ENCODE data around the gene CASZ1.

CASZ1 gene, protein sequence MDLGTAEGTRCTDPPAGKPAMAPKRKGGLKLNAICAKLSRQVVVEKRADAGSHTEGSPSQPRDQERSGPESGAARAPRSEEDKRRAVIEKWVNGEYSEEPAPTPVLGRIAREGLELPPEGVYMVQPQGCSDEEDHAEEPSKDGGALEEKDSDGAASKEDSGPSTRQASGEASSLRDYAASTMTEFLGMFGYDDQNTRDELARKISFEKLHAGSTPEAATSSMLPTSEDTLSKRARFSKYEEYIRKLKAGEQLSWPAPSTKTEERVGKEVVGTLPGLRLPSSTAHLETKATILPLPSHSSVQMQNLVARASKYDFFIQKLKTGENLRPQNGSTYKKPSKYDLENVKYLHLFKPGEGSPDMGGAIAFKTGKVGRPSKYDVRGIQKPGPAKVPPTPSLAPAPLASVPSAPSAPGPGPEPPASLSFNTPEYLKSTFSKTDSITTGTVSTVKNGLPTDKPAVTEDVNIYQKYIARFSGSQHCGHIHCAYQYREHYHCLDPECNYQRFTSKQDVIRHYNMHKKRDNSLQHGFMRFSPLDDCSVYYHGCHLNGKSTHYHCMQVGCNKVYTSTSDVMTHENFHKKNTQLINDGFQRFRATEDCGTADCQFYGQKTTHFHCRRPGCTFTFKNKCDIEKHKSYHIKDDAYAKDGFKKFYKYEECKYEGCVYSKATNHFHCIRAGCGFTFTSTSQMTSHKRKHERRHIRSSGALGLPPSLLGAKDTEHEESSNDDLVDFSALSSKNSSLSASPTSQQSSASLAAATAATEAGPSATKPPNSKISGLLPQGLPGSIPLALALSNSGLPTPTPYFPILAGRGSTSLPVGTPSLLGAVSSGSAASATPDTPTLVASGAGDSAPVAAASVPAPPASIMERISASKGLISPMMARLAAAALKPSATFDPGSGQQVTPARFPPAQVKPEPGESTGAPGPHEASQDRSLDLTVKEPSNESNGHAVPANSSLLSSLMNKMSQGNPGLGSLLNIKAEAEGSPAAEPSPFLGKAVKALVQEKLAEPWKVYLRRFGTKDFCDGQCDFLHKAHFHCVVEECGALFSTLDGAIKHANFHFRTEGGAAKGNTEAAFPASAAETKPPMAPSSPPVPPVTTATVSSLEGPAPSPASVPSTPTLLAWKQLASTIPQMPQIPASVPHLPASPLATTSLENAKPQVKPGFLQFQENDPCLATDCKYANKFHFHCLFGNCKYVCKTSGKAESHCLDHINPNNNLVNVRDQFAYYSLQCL (N-terminal part only)

GRCh38 chr1:10796029-10796944 lies at the start of gene CASZ1:
TSS of gene CASZ1 (minus strand) at chr1:10796646. CDS start at chr1:10693889, 102,757 bp downstream.
- DNase-seq (ENCODE audit: low spot score) = peak; percentile 95

DNA sequence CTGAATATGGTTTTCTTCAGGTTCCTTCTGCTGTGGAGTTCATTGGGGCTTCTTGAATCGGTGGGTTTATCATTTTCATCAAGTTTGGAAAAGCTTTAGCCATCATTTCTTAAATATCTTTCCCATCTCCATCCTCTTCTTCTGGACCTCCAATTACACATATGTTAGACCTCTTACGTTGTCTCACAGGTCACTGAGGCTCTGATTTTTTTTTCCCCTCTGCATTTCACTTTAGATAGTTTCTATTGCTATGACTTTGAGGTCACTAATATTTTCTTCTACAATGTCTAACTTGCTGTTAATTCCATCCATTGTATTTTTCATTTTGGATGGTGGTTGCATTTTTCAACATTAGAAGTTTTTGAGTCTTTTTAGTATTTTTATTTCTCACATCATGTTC lies 47.3 kb upstream of the CASZ1 start:
- DNase-seq (ENCODE audit: low spot score) = no peak

GRCh38 chr1:10841118-10841517 lies 44.7 kb upstream of the CASZ1 start:
- DNase-seq (ENCODE audit: low spot score) = no peak

- DNase-seq (ENCODE audit: low spot score) = no peak
These were observed 42.8 kb upstream of the CASZ1 start for GRCh38 chr1:10839188-10839770.

DNA sequence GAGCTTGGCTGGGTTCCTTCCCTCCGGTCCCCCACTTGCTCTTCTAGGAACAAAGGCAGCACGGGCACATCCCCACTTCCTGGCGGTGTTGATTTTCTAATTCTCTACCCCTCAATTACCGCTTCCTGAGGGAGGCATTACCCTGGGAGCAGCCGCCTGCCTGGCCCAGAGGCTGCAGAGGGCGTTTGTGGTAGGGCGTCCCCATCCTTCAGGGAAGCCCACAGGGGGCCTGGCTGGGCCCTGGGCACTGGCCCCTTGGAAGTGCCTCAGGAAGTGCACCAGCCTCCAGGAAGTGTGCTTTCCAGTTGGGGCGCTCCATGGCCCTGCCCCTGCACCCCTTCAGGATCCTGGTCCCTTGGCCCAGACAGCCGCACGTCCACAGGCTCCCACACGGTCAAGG lies 42.1 kb upstream of the CASZ1 start:
- no peak for DNase-seq (ENCODE audit: low spot score)

- no peak for DNase-seq (ENCODE audit: low spot score)
These were observed 40.3 kb upstream of the CASZ1 start for GRCh38 chr1:10836726-10837125.

GRCh38 chr1:10835822-10836421 lies 39.5 kb upstream of the CASZ1 start:
- DNase-seq (ENCODE audit: low spot score) = peak; percentile 99

- no peak for DNase-seq (ENCODE audit: low spot score)
These were observed 39.0 kb upstream of the CASZ1 start for GRCh38 chr1:10835421-10835820.

DNA sequence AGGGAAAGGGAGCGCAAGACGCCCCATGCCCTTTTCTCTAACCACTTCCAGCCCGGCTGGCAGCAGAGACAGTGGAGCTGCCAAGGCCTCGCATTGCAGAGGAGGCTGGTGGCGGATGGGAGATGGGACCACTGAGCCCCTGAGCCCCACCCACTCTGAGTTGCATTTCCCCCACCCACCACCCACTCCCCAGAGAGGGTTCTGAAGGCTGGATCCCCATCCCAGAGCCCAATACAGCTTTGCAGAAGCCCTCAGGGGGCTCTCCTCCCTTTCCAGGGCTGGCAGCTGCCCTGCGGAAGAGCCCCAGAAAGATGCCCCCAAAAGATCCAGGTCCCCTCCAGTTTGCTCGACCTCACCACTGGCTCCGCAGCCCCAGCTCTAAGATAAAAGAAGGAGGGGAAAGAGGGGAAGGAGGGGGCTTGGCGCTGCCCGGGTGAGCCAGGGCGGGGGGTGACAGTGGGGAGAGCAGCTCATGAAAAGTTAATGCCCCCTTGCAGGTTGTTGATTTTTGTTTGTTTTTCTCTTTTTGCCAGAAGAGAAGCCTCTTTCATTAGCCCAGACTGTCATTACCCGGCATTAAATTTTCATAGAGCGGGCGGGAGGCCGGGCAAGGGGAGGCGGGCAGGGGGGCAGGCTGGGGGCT lies 38.4 kb upstream of the CASZ1 start:
- no peak for DNase-seq (ENCODE audit: low spot score)

DNA sequence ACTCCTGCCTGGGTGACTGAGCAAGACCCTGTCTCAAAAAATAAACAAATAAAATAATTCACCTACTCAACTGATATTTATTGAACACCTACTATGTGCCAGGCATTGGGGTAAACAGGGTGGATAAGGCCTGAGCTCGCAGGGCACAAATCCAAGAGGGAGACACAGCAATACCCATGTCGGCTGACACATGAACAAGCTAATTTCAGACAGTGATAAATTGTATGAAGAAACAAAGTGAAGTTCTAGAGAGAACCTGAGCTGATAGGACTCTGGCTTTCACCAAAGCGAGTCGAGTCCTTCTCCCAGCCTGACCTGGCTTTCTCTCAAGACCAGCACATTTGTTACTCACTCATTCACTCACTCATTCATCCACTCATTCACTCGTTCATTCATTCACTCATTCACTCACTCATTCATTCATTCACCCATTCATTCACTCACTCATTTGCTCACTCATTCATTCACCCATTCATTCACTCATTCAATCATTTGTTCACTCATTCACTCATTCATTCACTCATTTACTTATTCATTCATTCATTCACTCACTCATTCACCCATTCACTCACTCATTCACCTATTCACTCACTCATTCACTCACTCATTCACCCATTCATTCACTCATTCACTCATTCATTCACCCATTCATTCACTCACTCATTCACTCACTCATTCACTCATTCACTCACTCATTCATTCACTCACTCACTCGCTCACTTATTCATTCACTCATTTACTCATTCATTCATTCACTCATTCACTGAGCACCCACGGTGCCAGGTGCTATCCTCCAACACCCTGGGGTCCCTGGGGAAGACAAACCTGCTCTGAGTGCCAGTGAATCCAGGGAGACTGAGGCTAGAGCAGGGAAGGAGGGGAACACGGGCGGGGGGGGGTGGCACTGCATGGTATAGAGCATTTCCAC lies 37.4 kb upstream of the CASZ1 start:
- DNase-seq (ENCODE audit: low spot score) = no peak

DNA sequence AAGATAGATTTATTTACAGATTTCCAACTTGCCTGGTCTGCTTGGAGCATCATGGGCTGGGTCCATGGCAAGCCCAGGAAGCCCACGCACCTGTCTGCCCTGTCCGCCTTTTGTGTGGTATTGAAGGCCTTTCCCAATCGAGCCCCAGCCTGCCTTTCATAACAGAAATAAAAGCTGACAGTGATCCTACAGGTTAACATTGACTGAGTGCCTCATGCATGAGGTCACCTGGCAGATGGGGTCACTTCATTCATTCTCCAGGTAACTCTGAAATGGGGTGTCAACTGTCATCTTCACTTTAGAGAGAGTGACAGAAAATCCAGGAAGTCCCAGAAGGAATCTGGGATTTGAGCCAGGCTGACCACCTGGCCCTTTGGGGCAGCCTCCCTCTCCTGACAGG lies 36.3 kb upstream of the CASZ1 start:
- DNase-seq (ENCODE audit: low spot score) = no peak

- no peak for DNase-seq (ENCODE audit: low spot score)
These were observed 34.7 kb upstream of the CASZ1 start for GRCh38 chr1:10830961-10831668.

- DNase-seq (ENCODE audit: low spot score) = no peak
These were observed 33.6 kb upstream of the CASZ1 start for GRCh38 chr1:10829965-10830515.

DNA sequence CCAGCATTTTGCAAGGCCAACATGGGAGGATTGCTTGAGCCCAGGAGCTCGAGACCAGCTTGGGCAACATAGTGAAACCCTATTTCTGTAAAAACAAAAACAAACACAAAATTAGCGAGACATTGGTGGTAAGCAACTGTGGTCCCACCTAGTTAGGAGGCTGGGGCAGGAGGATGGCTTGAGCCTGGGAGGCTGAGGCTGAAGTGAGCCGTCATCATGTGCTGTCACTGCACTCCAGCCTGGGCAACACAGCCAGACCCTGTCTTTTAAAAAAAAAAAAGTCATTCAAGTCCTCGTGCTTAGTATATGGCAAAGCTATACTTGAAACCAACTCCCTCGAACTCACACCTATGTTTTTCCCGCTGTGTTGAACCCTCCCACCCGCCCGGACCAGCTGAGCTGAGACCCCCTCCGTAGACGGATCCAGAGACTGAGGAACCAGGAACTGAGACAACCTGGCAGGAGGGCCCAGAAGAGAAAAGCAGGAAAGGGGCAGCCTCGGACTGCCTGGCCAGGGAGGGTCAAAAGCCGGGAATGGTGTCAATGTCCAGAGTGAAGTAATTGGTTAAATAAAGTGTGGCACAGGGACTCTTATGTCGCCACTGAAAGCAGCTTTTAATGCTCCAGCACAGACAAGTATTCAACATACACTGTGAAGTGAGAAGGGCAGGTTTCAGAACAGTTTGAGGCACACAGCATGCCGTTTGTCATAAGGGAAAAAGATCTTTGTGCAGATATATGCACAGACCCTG lies 32.8 kb upstream of the CASZ1 start:
- no peak for DNase-seq (ENCODE audit: low spot score)

GRCh38 chr1:10827377-10828333 lies 31.2 kb upstream of the CASZ1 start:
- DNase-seq (ENCODE audit: low spot score) = no peak

DNA sequence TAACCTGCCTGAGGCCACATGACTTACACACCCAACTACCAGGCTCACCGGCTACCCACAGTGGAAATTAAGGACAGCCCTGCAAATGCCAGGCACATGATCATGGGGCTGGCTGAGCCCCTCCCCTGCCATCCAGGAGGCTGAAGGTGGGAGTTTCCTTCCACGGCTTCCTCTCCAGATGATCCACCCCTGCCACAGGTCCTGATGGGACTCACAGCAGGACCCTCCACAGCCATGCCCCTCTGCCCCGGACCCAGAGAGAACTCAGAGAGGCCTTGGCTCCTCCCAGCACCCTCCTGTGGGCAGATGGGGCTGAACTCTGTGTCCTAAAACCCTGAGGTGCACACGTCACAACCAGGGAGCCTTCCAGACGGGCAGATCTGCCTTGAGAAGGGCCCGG lies 29.1 kb upstream of the CASZ1 start:
- no peak for DNase-seq (ENCODE audit: low spot score)
